KOPT-K1 (cell line): ENCODE results near the gene MAPK7.

Experiments used
- H3K27ac ChIP-seq: fragments of 200-600 bp; sonication (generic); 2 replicates; pipeline ENCODE4 v1.5.1; 2016; ENCODE audit warnings: antibody characterized with exemption, mild to moderate bottlenecking, low read depth, low read length; ENCODE audit not compliant: poor library complexity, severe bottlenecking
- H3K36me3 ChIP-seq: fragments of 200-600 bp; sonication (generic); 2 replicates; pipeline ENCODE4 v1.5.1; 2017; ENCODE audit warnings: antibody characterized with exemption, mild to moderate bottlenecking, low read length, moderate library complexity; ENCODE audit not compliant: insufficient read depth
- H3K9me3 ChIP-seq: fragments of 200-600 bp; sonication (generic); 2 replicates; pipeline ENCODE4 v1.5.1; 2017; ENCODE audit warnings: antibody characterized with exemption, low read length, mild to moderate bottlenecking; ENCODE audit not compliant: insufficient read depth, poor library complexity, severe bottlenecking

The MAPK7 gene

GRCh38 chr17:19365499-19365817 is 12.8 kb upstream of the MAPK7 start:
- H3K27ac ChIP-seq, result no peak overlapping the region
- H3K36me3 ChIP-seq, result no peaks in the 10 kb centered on the region
- H3K9me3 ChIP-seq, result no peaks in the 10 kb centered on the region

- H3K9me3 ChIP-seq, result no peaks in the 10 kb centered on the region
- no peak overlapping the region for H3K27ac ChIP-seq
- no peaks in the 10 kb centered on the region for H3K36me3 ChIP-seq
These were observed 12.3 kb upstream of the MAPK7 start for GRCh38 chr17:19365833-19366636.

GRCh38 chr17:19366637-19366972 is 11.7 kb upstream of the MAPK7 start:
- Histone ChIP-seq H3K36me3 (no peaks in the 10 kb centered on the region), H3K9me3 (no peaks in the 10 kb centered on the region), H3K27ac (no peak overlapping the region)

- no peaks in the 10 kb centered on the region for H3K36me3 ChIP-seq
These were observed 10.1 kb upstream of the MAPK7 start for GRCh38 chr17:19368229-19368628.

GRCh38 chr17:19369107-19369778 is 9.1 kb upstream of the MAPK7 start:
- Histone ChIP-seq H3K36me3 (no peaks in the 10 kb centered on the region), H3K9me3 (no peaks in the 10 kb centered on the region), H3K27ac (no peak overlapping the region)

More at GRCh38 chr17:19368229-19368628, 10.1 kb upstream of the MAPK7 start:
- Histone ChIP-seq H3K27ac (no peak overlapping the region), H3K9me3 (no peaks in the 10 kb centered on the region)

- H3K36me3 ChIP-seq, result no peaks in the 10 kb centered on the region
- H3K9me3 ChIP-seq, result no peaks in the 10 kb centered on the region
- H3K27ac ChIP-seq, result no peak overlapping the region
These were observed 8.3 kb upstream of the MAPK7 start for GRCh38 chr17:19369846-19370492.

DNA sequence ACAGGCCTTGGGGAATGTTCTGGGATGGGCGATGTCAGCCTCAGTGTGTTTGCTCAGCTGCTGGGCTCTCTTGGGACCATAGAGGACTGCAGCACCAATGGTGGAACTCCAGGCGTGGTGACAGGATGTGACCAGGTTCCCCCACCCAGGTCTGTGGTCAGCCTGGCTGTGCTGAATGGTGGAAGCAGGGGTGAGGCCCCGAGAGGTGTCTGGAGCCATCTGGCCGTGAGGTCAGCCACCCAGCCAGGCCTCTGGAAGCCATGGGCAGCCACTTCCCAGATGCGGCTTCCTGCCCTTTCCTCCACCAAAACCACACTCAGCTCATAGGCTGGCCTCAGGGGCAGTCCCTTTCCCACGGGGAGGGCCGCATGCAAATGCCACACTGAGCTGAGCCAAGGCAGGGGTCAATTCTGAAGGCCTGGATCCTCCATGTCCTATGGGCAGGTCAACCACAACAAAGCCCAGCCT is 7.8 kb upstream of the MAPK7 start:
- no peak overlapping the region for H3K27ac ChIP-seq
- no peaks in the 10 kb centered on the region for H3K36me3 ChIP-seq
- H3K9me3 ChIP-seq, result no peaks in the 10 kb centered on the region

DNA sequence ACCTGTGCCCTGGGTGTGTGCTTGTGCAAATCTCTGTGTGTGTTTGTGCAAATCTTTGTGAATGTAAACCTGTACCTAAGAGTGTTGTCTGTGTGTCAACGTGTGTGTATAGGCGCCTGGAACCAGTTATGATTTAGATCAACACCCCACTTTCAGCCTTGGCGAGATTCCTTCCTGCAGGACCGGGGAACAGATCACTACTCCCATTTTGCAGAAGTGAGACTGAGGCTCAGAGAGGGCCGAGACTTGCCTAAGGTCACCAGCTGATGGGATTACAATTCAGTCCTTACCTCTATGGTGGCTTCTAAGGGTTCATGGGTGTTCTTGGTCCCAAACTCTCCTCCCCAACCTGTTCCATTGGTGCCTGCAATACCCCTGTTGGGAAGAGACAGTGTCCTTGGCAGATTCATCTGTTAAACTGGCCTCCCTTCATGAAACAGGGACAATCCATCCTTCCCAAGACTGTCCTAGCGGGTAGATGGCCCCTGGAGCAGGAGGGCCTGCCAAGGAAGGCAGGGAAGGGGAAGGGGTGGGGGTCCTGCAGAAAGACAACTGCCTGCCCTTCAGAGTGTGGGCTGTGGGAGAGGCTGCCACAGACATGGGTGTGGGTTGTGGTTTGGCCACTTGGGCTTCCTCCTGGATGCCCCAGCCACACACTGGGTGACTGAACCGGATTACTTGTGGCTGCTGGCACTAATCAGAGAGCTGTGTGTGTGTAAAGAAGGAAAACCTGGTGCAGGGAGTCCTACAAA is 6.9 kb upstream of the MAPK7 start:
- H3K36me3 ChIP-seq, result no peaks in the 10 kb centered on the region

DNA sequence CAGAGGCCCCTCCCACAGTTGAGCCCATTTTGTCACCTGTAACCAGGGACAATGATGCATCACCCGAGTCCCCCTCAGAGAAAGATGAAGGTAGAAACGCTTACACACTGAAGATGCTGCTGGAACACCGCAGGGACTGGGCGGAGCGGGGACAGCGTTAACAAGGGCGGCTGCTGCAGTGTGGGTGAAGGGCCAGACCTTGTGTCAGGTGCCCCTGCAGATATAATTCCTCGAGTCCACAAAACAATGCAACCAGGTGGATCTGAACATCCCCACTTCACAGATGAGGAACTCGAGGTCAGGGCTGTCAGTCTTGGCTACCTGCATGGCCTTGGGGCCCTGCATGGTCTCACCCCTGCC is 6.3 kb upstream of the MAPK7 start:
- no peak overlapping the region for H3K27ac ChIP-seq
- no peaks in the 10 kb centered on the region for H3K36me3 ChIP-seq
- H3K9me3 ChIP-seq, result no peaks in the 10 kb centered on the region

More for the DNA sequence above, 6.9 kb upstream of the MAPK7 start:
- no peaks in the 10 kb centered on the region for H3K9me3 ChIP-seq
- H3K27ac ChIP-seq, result no peak overlapping the region

- H3K36me3 ChIP-seq, result no peaks in the 10 kb centered on the region
- no peak overlapping the region for H3K27ac ChIP-seq
- H3K9me3 ChIP-seq, result no peaks in the 10 kb centered on the region
These were observed 5.9 kb upstream of the MAPK7 start for GRCh38 chr17:19372439-19372838.

DNA sequence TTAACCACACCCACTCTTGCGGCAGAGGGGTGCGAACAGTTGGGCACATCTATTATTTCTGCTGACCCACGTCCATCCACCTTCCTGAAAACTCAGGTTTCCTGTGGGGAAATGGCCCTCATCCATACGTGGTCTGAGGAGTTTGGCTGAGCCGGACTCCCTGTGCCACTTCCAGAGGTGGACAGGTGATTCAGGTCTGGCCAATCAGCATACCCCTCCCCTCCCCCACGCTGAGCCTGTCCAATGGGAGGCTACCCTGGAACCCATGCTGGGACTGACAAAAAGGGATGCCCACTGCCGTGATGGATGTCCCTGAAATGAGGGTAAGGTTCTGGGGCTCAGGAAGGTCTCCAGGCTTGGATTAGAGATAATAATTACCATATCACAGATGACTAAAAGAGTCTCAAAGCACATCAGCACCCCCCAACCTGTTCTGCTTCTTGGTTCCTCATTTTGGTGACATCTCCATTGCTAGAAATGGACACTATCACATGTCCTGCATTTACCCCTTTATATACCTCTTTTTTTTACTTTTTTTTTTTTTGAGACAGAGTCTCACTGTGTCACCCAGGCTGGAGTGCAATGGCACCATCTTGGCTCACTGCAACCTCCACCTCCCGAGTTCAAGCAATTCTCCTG is 5.3 kb upstream of the MAPK7 start:
- Histone ChIP-seq H3K36me3 (no peaks in the 10 kb centered on the region), H3K9me3 (no peaks in the 10 kb centered on the region), H3K27ac (no peak overlapping the region)

GRCh38 chr17:19374136-19374535 is 4.2 kb upstream of the MAPK7 start:
- Histone ChIP-seq H3K9me3 (no peaks in the 10 kb centered on the region), H3K36me3 (no peaks in the 10 kb centered on the region), H3K27ac (no peak overlapping the region)

GRCh38 chr17:19375732-19376131 is 2.6 kb upstream of the MAPK7 start:
- H3K9me3 ChIP-seq, result no peaks in the 10 kb centered on the region
- H3K27ac ChIP-seq, result no peak overlapping the region
- peaks cover 16% of the 10 kb centered on the region for H3K36me3 ChIP-seq

GRCh38 chr17:19376811-19377210 is 1.5 kb upstream of the MAPK7 start:
- Histone ChIP-seq H3K36me3 (peaks cover 26% of the 10 kb centered on the region), H3K27ac (peak overlapping the region; percentile 73), H3K9me3 (no peaks in the 10 kb centered on the region)
